Dendritic cell treated with granulocyte-macrophage colony-stimulating factor and Interleukin-4, amounts not matched to agents 40 ng/mL and 50 ng/mL, for 4 days (primary cell): ENCODE data around the gene CDC40.
"Not testable (repeated sequence)": the region's sequence is repeated elsewhere in the genome, so short reads cannot be mapped to it uniquely, and the experiment has no call there.

Source experiments
- H3K27ac Mint-ChIP-seq: one replicate; pipeline ENCODE4 v1.8.0; 2022; ENCODE audit warnings: mild to moderate bottlenecking, mixed read lengths
- H3K27me3 Mint-ChIP-seq: one replicate; pipeline ENCODE4 v1.8.0; 2022; ENCODE audit warnings: mild to moderate bottlenecking, mixed read lengths
- H3K36me3 Mint-ChIP-seq: one replicate; pipeline ENCODE4 v1.8.0; 2022; ENCODE audit warnings: low read depth, mixed read lengths
- H3K4me1 Mint-ChIP-seq: one replicate; pipeline ENCODE4 v1.8.0; 2022; ENCODE audit warnings: low read depth, mixed read lengths
- H3K4me3 Mint-ChIP-seq: one replicate; pipeline ENCODE4 v1.8.0; 2022; ENCODE audit warnings: mild to moderate bottlenecking, moderate library complexity, mixed read lengths
- H3K9me3 Mint-ChIP-seq: one replicate; pipeline ENCODE4 v1.8.0; 2022; ENCODE audit warnings: mixed read lengths
- intact Hi-C: fragments of 100-400 bp; cut with micrococcal nuclease; formaldehyde crosslinking; loops from one replicate; pipeline ENCODE4 v1.15.0; 2022

Gene CDC40

DNA sequence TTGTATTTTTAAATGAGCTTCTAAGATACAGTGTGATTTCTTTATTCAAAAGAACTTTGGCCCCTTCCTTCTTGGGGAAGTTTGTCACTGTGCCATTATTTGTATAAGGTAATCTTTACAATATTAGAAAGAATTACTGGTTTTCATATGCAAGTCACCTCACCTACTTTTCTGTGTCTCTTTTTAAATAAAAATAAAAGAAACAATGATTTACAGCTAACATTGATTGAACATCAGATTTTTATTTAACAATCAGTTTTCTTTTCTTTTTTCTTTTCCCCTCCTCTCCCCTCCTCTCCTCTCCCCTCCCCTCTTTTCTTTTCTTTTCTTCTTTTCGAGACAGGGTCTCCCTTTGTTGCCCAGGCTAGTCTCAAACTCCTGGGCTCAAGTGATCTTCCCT lies 46.0 kb downstream of the CDC40 start:
- Mint-ChIP-seq H3K4me3 (no peak overlapping the region), H3K27me3 (no peaks in the 10 kb centered on the region), H3K4me1 (no peaks in the 10 kb centered on the region), H3K9me3 (no peaks in the 10 kb centered on the region), H3K27ac (no peak overlapping the region), H3K36me3 (peaks cover 64% of the 10 kb centered on the region)
- intact Hi-C loops: loop anchor here (5.0 kb wide), 1 partner anchor 1059 kb away; no protein-coding TSS in a partner anchor

DNA sequence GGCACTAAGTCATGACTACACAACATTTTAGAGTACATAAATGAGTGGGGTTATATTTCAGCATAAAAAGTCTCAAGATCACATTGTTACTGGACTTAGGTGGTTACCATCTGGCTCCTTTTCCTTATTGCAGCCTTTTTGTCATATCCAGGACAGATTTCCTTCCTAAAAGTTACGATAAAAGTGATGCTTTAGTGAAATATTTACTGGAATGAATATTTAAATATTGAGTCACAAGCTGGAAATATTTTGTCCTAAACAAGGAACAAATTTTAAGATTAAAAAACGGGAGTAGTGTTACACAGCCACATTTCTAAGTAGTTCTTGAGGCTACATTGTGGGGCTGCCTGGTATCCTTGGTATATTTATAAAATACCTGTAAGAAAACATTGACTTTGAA lies 52.2 kb downstream of the CDC40 start:
- H3K4me1 Mint-ChIP-seq: no peaks in the 10 kb centered on the region
- H3K27ac Mint-ChIP-seq: no peak overlapping the region
- peaks cover 40% of the 10 kb centered on the region for H3K36me3 Mint-ChIP-seq
- H3K9me3 Mint-ChIP-seq: no peaks in the 10 kb centered on the region
- no peaks in the 10 kb centered on the region for H3K27me3 Mint-ChIP-seq
- H3K4me3 Mint-ChIP-seq: no peak overlapping the region
- intact Hi-C loops: no loop called here

DNA sequence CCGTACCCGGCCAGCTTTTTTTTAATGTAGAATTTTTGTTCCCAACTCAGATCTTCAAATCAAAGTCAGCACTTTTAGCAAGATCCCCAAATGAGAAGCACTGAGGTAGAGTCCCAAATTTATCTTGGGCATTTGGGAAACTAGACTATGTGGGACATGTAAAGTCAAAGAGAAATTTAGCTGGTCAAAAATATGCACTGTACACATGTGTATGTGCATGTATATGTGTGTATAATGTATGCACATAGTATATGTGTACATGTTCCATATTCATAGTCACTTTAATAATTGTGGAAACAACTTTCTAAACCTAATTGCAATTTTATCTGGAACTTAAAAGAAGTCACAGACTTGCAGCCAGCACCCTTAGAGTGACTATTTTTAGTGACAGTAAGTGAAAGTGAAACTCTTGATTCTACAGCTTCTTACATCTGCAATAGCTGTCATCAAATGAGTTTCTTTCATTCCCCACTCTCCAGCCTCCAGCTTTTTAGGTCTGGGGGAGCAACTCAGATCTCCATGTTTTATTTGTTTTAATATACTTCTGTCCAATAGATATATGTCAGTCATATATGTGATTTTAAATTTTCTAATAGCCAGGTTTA lies 53.6 kb downstream of the CDC40 start:
- Mint-ChIP-seq H3K27me3 (no peaks in the 10 kb centered on the region), H3K27ac (no peak overlapping the region), H3K9me3 (no peaks in the 10 kb centered on the region), H3K4me3 (no peak overlapping the region), H3K4me1 (no peaks in the 10 kb centered on the region), H3K36me3 (peaks cover 47% of the 10 kb centered on the region)
- intact Hi-C loops: no loop called here

DNA sequence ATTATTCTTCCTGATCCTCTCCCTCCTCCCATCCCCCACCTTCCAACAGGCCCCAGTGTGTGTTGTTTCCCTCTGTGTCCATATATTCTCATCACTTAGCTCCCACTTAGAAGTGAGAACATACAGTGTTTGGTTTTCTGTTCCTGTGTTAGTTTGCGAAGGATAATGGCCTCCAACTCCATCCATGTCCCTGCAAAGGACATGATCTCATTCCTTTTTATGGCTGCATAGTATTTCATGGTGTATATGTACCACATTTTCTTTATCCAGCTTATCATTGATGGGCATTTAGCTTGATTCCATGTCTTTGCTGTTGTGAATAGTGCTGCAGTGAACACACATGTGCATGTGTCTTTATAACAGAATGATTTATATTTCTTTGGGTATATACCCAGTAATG lies 55.8 kb downstream of the CDC40 start:
- H3K27me3 Mint-ChIP-seq, intact Hi-C loops, H3K4me1 Mint-ChIP-seq, H3K9me3 Mint-ChIP-seq, H3K27ac Mint-ChIP-seq, H3K4me3 Mint-ChIP-seq: not testable (repeated sequence)
- peaks cover 36% of the 10 kb centered on the region for H3K36me3 Mint-ChIP-seq

DNA sequence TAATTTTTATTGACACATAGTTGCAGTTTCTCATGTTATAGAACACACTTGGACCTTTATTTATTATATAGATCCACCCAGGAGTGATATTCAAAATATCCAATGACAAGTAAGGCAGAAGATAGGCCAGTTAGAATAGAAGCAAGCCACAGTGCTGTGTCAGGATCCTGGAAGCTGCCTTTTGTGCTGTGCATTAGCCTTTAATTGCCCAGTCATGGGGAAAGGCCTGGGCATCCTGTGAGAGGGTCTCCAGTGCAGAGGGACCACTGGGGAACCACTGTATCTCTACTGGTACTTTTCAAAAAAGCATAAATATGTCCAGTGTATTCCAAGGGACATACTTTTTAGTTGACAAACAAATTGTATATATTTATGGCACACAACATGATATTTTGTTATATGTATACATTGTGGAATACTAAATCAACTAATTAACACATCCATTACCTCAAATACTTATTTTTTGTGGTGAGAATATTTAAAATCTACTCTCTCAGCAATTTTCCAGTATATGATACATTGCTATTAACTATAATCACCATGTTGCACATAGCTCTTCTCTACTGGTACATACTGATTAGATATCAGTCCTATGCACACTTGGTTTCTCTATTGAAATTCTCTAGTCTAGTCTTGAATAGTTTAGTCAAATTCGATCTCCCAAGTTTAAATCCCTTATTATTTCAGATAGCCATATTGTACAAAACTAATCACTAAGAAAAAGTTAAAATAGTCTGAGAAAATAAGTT lies 59.5 kb downstream of the CDC40 start:
- H3K4me3 Mint-ChIP-seq: no peak overlapping the region
- no peaks in the 10 kb centered on the region for H3K27me3 Mint-ChIP-seq
- peaks cover 12% of the 10 kb centered on the region for H3K9me3 Mint-ChIP-seq
- intact Hi-C loops: no loop called here
- H3K4me1 Mint-ChIP-seq: no peaks in the 10 kb centered on the region
- H3K27ac Mint-ChIP-seq: no peak overlapping the region
- H3K36me3 Mint-ChIP-seq: peaks cover 34% of the 10 kb centered on the region

DNA sequence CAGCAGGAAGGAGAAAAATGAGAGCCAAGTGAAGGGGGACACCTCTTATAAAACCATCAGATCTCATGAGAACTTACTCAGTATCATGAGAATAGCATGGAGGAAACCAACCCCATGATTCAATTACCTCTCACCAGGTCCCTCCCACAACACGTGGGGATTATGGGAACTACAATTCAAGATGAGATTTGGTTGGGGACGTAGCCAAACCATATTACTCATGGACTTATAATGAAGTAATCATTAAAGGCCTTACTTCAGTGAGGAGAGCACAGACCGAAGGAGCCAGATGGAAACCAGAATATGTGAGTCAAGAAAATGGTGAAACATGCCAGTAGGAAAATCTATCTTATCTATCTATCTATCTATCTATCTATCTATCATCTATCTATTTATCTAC lies 64.4 kb downstream of the CDC40 start:
- intact Hi-C loops, H3K27me3 Mint-ChIP-seq, H3K4me1 Mint-ChIP-seq, H3K36me3 Mint-ChIP-seq, H3K27ac Mint-ChIP-seq, H3K4me3 Mint-ChIP-seq: not testable (repeated sequence)
- peaks cover 13% of the 10 kb centered on the region for H3K9me3 Mint-ChIP-seq

DNA sequence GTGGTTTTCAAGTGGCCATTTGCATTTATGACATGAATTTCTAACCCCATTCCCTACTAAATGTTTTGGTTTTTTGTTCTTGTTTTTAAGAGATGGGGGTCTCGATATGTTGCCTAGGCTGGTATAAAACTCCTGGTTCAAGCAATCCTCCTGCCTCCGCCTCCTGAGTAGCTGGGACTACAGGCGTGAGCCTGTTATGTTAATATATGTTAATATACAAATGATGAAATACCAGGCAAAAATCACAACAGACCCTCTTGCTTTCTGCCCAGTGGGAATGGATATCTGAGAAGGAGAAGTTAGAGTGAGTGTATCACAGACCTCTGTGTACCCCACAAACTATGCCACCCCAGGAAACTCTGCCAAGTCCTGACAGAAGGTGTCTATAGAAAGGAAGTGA lies 66.2 kb downstream of the CDC40 start:
- Mint-ChIP-seq H3K36me3 (peaks cover 6% of the 10 kb centered on the region), H3K4me3 (no peak overlapping the region), H3K9me3 (peaks cover 13% of the 10 kb centered on the region), H3K27ac (no peak overlapping the region), H3K27me3 (no peaks in the 10 kb centered on the region), H3K4me1 (no peaks in the 10 kb centered on the region)
- intact Hi-C loops: no loop called here

DNA sequence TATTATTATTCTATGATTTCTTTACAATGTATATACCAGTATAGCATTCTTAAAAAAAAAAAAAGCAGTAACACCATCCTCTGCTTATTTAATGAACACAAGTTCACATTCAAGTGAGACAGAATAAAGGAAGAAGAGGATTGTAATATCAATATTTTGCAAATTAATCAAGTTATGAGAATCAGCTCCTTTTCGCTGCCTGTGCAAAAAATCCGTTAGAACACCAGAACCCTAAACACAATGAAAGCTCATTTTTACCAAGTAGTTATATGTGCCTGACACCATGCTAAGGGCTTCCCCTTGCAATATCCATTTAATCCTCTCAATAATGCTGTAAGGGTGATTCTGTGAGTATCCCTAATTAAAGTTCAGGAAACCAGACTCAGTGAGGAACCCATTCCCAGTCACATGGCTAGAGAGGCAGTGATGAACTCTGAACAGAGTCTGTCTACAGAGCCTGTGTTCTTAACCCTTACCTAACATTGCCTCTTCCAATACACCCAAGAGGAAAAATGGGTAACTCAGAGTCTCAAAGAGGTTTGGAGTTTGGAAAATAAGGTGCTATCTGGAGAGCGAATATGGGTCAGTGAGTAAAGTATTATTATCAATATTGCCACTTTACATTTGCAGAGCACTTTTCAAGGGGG lies 66.8 kb downstream of the CDC40 start:
- H3K27me3 Mint-ChIP-seq: no peaks in the 10 kb centered on the region
- peaks cover 6% of the 10 kb centered on the region for H3K36me3 Mint-ChIP-seq
- no peak overlapping the region for H3K4me3 Mint-ChIP-seq
- intact Hi-C loops: no loop called here
- no peaks in the 10 kb centered on the region for H3K4me1 Mint-ChIP-seq
- H3K27ac Mint-ChIP-seq: no peak overlapping the region
- H3K9me3 Mint-ChIP-seq: peaks cover 13% of the 10 kb centered on the region

DNA sequence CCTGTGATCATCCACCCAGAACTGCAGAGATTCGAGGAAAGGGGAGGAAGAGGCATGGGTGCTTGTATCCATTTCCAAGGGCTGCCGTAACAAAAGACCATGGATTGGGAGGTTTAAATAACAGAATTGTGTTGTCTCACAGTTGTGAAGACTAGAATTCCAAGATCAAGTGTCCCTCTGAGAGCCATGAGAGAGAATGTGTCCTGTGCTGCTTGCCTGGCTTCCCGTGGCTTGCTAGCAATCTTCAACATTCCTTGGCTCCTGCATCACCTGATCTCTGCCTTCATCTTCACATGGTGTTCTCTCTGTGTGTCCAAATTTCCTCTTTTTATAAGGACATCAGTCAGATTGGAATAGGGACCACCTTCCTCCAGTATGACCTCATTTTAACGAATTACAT lies 69.8 kb downstream of the CDC40 start:
- no peaks in the 10 kb centered on the region for H3K4me1 Mint-ChIP-seq
- H3K4me3 Mint-ChIP-seq: no peak overlapping the region
- H3K27me3 Mint-ChIP-seq: no peaks in the 10 kb centered on the region
- no peaks in the 10 kb centered on the region for H3K36me3 Mint-ChIP-seq
- no peaks in the 10 kb centered on the region for H3K9me3 Mint-ChIP-seq
- no peak overlapping the region for H3K27ac Mint-ChIP-seq
- intact Hi-C loops: no loop called here

DNA sequence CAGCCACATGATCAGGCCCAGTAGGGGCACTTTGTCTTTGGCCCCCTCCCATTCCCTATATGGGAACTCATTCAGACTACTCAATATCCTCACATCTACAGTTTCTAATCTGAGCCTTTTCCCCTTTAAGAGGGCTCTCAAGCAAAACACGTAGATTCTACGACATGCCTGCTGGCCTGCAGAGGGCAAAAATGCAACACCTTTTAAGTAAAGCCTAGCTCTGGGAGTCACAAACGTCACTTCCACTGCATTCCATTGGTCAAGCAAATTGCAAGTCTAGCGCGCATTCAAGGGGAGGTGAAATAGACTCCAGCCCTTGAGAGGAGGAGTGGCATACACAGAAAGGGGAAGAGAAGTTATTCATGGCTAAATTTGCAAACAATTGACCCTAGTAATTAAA lies 70.6 kb downstream of the CDC40 start:
- no peak overlapping the region for H3K4me3 Mint-ChIP-seq
- no peaks in the 10 kb centered on the region for H3K27me3 Mint-ChIP-seq
- H3K9me3 Mint-ChIP-seq: no peaks in the 10 kb centered on the region
- H3K4me1 Mint-ChIP-seq: no peaks in the 10 kb centered on the region
- H3K36me3 Mint-ChIP-seq: no peaks in the 10 kb centered on the region
- intact Hi-C loops: no loop called here
- no peak overlapping the region for H3K27ac Mint-ChIP-seq

DNA sequence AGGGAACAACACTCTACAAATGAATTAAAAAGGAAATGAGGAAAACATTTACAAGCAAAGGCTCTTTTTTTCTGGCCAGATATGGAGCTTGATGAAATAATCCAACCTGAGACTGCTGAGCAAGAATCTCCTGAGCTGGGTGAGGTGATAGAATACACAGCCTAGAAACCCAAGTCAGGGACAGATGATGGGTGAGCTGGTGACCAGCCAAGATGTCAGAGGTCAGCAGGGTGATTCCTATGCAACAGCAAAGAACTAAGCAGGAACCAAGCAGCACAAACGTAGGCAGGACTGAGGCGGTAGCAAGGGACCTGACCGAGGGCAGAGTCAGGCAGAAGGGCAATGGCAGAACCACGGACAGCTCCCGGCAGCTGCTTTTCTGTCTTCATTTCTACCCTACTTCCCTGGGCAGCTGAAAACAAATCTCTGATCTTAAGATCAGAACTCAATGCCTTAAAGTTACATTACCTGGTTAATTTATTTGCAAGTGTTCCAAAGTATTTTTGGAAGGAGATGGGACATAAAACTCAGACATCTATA lies 75.1 kb downstream of the CDC40 start:
- H3K27ac Mint-ChIP-seq: no peak overlapping the region
- no peaks in the 10 kb centered on the region for H3K36me3 Mint-ChIP-seq
- H3K4me3 Mint-ChIP-seq: no peak overlapping the region
- peaks cover 6% of the 10 kb centered on the region for H3K4me1 Mint-ChIP-seq
- H3K27me3 Mint-ChIP-seq: no peaks in the 10 kb centered on the region
- H3K9me3 Mint-ChIP-seq: peaks cover 17% of the 10 kb centered on the region
- intact Hi-C loops: no loop called here

DNA sequence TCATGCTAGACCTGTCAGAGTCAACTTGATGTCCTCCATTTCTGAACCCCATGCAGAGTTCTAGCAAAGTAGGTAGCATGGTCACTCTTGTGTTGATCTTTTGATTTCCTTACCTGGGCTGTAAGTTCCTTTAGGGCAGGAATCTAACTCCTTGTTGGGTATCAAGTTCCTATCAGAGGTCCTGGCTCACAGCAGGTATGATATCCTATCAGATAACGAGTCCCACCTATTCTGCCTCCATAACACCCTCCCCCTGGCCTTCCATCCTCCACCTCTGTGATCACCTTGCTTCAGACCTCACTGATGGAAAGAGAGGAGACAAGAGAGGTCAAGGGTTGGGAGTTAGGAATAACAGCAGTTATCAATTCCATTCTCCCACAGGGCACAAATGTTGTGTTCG lies 76.1 kb downstream of the CDC40 start:
- Mint-ChIP-seq H3K4me1 (peaks cover 6% of the 10 kb centered on the region), H3K27ac (no peak overlapping the region), H3K9me3 (peaks cover 17% of the 10 kb centered on the region), H3K36me3 (no peaks in the 10 kb centered on the region), H3K27me3 (no peaks in the 10 kb centered on the region), H3K4me3 (no peak overlapping the region)
- intact Hi-C loops: no loop called here

DNA sequence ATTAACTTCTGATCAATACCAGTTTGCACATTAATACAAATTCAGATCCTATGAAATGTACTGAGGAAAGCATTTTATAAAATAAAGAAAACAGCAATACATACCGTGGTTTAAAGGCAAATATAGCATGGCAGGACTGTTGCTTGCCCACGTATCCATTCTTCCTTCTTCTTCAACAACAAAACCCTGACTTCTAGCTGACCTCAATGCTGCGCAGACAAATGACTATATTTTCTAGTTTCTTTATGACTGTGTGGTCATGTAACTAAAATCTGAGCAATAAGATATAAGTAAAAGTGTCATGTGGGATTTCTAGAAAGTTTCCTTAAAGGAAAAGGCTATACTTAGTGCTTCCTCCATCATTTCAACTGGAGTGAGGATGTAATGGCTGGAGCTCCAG lies 85.0 kb downstream of the CDC40 start:
- Mint-ChIP-seq H3K36me3 (no peaks in the 10 kb centered on the region), H3K9me3 (no peaks in the 10 kb centered on the region), H3K4me3 (no peak overlapping the region), H3K27me3 (no peaks in the 10 kb centered on the region), H3K27ac (no peak overlapping the region), H3K4me1 (peaks cover 5% of the 10 kb centered on the region)
- intact Hi-C loops: no loop called here

DNA sequence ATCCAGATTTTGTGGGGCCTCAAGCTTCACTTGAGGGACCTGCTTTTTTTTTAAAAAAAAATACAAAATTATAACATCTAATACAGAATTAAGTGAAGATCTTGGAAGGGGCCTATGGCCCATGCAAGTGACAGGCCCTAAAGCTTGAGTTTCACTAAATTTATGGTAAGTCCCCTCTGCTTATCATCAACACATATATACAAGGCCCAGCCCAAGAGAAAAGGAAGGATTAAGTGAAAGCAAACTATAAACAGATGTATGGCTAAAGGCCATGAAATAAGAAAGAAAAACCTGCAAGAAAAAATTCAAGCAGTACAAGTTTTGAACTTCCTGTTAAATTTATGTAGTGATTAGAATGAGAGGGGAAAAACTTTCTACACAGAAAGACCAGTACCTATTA lies 86.8 kb downstream of the CDC40 start:
- intact Hi-C loops: no loop called here
- no peaks in the 10 kb centered on the region for H3K36me3 Mint-ChIP-seq
- H3K4me1 Mint-ChIP-seq: peaks cover 5% of the 10 kb centered on the region

More for the DNA sequence above, 86.8 kb downstream of the CDC40 start:
- Mint-ChIP-seq H3K27me3 (no peaks in the 10 kb centered on the region), H3K4me3 (no peak overlapping the region), H3K27ac (no peak overlapping the region), H3K9me3 (no peaks in the 10 kb centered on the region)
